Upper lobe of left lung (tissue), 4 donors: ENCODE measurements around the gene WDR76.
"Not testable (repeated sequence)": the region's sequence is repeated elsewhere in the genome, so short reads cannot be mapped to it uniquely, and the experiment has no call there.

ENCODE experiments used
- EP300 ChIP-seq, 4 donors: sonication (generic); formaldehyde crosslinking; IDR thresholded peaks; one replicate each; pipeline ENCODE4 v1.5.1; 2017; ENCODE audit warnings: antibody characterized with exemption in 4 of 4, control low read depth in 2 of 4
- POLR2A ChIP-seq, 4 donors: fragments of 450-650 bp; IDR thresholded peaks; one replicate each; pipeline ENCODE4 v1.5.1; 2016 to 2017; ENCODE audit warnings: antibody characterized with exemption in 4 of 4, mild to moderate bottlenecking in 2 of 4
- POLR2AphosphoS5 ChIP-seq, 2 donors: sonication (generic); formaldehyde crosslinking; IDR thresholded peaks; one replicate each; pipeline ENCODE4 v1.5.1; 2017; ENCODE audit warnings: antibody characterized with exemption in 2 of 2
- TF ChIP-seq, protein P1 (sequence below), 6 experiments: fragments of 450-650 bp in 4 of 6; fragments of 200-600 bp in 2 of 6; sonication (generic) in 2 of 6; IDR thresholded peaks; one replicate each; pipeline ENCODE4 v1.5.1; 2016 to 2019; ENCODE audit warnings: antibody characterized with exemption in 6 of 6

DNA sequence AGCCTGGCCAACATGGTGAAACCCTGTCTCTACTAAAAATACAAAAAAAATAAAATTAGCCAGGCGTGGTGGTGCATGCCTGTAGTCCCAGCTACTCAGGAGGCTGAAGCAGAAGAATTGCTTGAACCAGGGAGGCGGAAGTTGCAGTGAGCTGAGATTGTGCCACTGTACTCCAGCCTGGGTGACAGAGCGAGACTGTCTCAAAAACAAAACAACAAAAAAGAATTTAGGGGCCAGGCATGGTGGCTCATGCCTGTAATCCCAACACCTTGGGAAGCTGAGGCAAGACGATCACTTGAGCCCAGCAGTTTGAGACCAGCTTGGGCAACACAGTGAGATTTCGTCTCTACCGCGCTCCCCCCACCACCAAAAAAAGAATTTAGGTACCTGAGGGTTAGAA, 24.1 kb upstream of the WDR76 start:
- TF ChIP-seq, protein P1, sequence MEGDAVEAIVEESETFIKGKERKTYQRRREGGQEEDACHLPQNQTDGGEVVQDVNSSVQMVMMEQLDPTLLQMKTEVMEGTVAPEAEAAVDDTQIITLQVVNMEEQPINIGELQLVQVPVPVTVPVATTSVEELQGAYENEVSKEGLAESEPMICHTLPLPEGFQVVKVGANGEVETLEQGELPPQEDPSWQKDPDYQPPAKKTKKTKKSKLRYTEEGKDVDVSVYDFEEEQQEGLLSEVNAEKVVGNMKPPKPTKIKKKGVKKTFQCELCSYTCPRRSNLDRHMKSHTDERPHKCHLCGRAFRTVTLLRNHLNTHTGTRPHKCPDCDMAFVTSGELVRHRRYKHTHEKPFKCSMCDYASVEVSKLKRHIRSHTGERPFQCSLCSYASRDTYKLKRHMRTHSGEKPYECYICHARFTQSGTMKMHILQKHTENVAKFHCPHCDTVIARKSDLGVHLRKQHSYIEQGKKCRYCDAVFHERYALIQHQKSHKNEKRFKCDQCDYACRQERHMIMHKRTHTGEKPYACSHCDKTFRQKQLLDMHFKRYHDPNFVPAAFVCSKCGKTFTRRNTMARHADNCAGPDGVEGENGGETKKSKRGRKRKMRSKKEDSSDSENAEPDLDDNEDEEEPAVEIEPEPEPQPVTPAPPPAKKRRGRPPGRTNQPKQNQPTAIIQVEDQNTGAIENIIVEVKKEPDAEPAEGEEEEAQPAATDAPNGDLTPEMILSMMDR (IDR thresholded peaks at IDR 0.05): not testable (repeated sequence)
- not testable (repeated sequence) for TF ChIP-seq EP300, POLR2AphosphoS5, POLR2A (IDR thresholded peaks at IDR 0.05)
